HG02571 (cell line): Measurements from ENCODE around the gene DLGAP4.
"Not testable (repeated sequence)": the region's sequence is repeated elsewhere in the genome, so short reads cannot be mapped to it uniquely, and the experiment has no call there.

Source experiments
- ATAC-seq: cut with Tn5 transposase; IDR thresholded peaks from one replicate; pipeline ENCODE4 v1.9.1; 2021; ENCODE audit warnings: mild to moderate bottlenecking, moderate library complexity; ENCODE audit not compliant: unreplicated experiment

DLGAP4 gene

GRCh38 chr20:36370991-36371790, 65.1 kb downstream of the DLGAP4 start:
- no peak for ATAC-seq

DNA sequence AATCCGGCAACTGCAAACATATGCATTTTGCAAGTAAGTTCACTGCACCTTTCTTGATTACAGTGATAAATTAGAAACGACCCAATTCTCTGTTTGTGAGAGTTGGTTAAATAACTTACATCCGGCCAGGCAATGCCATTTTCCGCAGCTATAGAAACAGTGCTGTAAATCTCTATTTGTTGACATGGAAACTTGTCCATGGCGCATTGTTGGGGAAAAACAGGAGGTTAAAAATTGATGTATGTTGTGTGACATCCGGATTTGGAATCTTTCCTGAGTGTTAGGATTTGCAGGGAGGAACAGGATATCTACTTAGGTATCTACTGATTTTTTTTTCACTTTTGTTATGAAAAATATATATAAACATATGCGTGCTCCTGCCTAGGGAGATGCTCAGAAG, 66.5 kb downstream of the DLGAP4 start:
- no peak for ATAC-seq

GRCh38 chr20:36373089-36373488, 67.0 kb downstream of the DLGAP4 start:
- ATAC-seq: no peak

DNA sequence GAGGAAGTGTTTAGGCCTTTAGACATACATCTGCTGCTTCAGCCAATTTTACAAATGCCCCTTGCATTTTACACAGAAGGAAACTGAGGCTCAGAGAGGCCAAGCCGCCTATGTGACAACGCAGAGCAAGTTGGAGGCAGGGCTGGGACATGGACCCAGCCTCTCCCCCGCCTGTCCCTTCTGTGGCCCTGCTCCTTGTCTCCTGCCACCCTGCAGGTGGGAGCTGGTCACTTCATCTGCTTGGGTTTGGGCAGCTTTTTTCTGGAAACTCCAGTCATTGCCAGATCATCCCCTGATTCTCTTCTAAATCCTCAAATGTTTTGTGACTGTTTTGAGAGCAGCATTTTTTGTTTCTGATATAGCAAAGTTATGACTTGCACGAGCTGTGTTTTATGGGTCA, 68.9 kb downstream of the DLGAP4 start:
- no peak for ATAC-seq

DNA sequence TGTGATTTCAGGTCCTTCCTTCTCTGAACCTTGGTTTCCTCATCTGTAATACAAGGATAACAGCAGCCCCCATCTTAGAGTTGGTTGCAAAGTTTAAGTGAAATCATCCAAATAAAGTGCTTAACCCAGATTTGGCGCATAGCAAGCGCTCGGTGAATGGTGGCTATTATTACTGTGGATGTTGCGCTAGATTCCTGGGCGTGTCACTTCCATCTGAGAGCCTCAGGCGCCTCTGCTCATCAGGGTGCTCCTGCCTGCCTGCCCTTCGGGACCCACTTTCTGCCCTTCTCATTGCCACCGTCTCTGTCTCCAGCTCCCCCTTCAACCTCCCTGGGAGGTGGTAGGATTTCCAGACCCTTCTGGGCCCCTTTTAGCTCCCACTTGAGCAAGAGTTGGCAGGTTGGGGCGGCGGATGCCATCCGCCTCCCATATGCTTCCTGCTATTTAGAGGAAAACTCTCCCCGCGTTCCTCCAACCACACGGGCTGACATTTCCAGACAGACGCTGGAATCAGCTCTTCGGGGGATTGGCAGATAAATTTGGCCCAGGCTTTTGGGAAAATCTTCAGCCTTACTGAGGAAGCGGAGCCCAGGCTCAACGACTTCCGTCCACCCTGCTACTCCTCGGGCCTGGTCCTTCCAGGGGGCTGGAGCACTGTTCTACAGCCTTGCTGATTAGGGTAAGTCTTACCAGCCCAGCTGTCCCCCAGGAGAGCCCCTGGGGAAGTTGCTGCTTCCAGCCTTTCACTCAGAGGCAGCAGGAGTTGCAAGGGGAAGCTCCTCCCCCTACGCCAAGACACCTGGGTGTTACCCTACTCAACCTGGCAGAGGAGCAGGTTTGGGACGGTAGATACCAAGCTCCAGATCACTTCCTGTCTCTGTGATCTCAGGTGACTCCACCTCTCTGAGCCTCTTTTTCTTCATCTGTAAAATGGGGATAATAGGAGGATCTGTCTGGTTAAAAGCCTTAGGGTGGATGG, 71.5 kb downstream of the DLGAP4 start:
- ATAC-seq: no peak

DNA sequence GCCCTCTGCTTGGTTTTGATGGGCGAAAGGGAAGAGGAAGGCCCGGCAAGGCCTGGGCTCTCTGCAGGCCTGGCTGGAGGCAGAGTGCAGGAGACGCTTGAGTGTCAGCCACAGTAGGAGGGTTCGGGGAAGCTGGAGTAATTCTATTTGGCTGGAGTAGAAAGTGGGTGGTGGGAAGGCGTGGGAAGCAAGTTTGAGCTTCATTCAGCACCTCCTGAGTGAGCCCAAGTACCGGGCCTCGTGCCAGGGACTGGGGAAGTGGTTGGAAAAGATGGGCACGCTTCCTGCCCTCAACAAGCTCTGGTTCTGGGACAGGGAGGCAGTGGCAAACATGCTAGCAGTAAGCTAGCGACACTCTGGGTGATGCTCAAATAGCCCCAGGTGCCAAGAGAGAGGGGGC, 72.5 kb downstream of the DLGAP4 start:
- no peak for ATAC-seq

GRCh38 chr20:36379914-36380313, 73.8 kb downstream of the DLGAP4 start:
- ATAC-seq: not testable (repeated sequence)

- no peak for ATAC-seq
These were observed 78.0 kb downstream of the DLGAP4 start for GRCh38 chr20:36384022-36384619.

GRCh38 chr20:36385503-36385902, 79.4 kb downstream of the DLGAP4 start:
- no peak for ATAC-seq

DNA sequence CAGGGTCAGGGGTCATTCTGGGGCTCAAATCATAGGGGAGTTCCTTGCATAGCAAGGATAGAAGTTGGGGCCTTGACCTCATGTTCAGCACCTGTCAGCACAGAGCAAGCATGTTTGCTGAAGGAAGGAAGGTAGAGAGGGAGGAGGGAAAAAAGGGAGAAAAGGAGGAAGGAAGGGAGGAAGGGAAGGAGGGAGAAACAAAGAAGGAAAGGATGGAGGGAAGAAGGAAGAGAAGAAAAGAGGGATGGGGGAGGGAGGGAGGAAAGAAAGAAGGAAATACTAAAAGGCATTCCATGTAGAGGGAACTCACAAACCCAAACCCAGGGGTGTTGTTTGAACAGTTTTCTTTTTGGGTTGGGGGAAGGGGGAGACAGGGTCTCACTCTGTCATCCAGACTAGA, 80.1 kb downstream of the DLGAP4 start:
- ATAC-seq: no peak

DNA sequence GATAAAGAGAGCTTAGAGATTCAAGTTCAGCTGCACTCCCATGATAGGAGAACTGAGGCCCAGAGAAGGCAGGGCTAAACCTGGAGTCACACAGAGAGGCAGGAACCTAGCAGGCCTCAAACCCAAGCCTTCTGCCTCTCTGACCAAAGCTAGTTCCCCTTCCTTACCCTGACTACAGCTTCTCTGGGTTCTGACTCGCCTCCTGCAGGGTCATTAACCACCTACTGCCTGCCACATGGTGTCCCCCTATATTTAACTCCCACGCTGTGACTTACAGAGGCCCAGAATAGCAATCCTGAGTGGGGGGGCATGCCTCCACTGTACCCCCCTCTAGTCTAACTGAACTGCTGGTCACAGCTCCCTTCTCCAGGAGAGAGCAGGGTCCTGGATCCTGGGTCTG, 84.1 kb downstream of the DLGAP4 start:
- no peak for ATAC-seq

GRCh38 chr20:36390719-36391415, 84.7 kb downstream of the DLGAP4 start:
- no peak for ATAC-seq

GRCh38 chr20:36391456-36391855, 85.3 kb downstream of the DLGAP4 start:
- ATAC-seq: no peak

- no peak for ATAC-seq
These were observed 85.8 kb downstream of the DLGAP4 start for GRCh38 chr20:36391955-36392354.

- ATAC-seq: no peak
These were observed 86.8 kb downstream of the DLGAP4 start for GRCh38 chr20:36392989-36393388.

DNA sequence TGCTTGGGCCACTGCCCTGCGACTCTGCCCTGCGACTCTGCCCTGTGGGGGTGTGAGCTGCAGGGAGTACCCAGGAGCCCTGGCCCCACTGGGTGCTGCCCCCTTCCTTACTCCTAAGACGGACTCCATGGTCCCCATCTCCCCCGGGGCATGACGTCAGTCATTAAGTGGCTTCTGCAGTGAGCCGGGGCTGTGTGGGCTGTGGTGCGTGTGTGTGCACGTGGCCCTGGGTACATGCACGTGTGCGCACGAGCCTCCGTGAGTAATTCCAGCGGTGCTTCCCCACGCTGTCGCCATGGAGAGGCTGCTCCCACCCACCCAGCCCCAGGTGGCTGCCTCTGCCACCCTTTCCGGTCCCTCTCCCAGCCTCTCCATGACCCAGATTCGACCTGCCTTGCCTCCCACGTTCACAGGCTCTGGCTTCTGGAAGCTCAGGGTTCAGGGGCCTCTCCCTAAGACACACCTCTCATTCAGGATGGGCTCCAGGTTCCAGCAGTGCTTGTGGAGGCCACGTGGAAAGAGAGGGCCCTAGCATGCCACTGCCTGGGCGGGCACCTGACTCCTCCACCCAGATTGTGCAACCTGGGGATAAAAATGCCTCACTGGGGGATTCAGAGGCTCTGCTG, 88.3 kb downstream of the DLGAP4 start:
- ATAC-seq: no peak

GRCh38 chr20:36396340-36396739, 90.2 kb downstream of the DLGAP4 start:
- no peak for ATAC-seq

DNA sequence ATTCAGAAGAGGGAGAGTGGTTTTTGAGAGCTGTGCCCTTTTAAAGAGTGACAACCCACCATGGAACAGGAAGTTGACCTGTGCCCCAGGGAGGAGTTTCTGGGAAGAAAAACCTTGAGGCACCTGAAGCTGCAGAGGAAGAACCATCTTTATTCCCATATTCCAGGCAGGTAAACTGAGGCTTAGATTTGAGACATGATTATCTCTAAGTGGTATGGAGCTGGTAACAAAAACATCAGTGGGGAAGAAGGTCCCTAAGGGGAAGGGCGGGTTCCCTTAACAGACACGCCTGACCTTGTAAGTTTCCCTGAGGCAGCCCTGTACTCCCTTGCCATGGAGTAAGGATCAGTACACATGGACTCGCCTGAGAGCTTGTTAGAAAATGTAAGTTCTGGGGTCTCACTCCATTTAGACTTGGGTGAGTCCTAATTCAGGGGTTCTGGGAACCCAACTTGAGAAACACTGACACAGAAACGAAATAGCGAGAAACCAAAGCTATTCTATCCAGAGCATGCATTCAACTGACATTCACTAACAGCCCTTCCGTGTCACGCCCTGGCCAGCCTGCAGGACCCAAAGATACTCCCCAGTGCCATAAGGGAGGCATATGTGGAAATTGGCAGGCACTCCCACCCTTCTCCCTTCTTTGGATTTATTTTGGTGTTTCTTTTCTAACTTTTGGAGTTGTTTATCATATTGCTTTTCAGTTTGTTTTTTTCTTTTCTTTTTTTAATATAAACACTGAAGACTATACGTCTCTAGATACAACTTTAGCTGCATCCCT, 90.9 kb downstream of the DLGAP4 start:
- ATAC-seq: no peak

GRCh38 chr20:36398515-36398914, 92.4 kb downstream of the DLGAP4 start:
- no peak for ATAC-seq
